ENCODE results near the gene LEF1.

Gene LEF1

GRCh38 chr4:108168671-108169523 is at the start of gene LEF1:
LEF1 (minus strand) TSS chr4:108168932; CDS start chr4:108167767, 1,165 bp downstream.
- peak; percentile 28 to 41 for DNase-seq

DNA sequence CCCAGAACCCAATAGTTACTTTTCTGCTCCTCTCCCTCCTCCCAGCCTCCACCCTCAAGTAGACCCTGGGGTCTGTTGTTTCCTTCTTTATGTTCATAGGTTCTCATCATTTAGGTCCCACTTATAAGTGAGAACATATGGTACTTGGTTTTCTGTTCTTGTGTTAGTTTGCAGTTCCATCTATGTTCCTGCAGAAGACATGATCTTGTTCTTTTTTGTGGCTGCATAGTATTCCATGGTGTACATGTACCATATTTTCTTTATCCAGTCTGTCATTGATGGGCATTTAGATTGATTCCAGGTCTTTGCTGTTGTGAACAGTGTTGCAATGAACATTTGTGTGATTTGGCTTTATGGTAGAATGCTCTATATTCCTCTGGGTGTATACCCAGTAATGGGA is 47.8 kb upstream of the LEF1 start:
- DNase-seq, result no peak

- DNase-seq, result no peak
Observed at GRCh38 chr4:108215055-108215454, 46.3 kb upstream of the LEF1 start.

DNA sequence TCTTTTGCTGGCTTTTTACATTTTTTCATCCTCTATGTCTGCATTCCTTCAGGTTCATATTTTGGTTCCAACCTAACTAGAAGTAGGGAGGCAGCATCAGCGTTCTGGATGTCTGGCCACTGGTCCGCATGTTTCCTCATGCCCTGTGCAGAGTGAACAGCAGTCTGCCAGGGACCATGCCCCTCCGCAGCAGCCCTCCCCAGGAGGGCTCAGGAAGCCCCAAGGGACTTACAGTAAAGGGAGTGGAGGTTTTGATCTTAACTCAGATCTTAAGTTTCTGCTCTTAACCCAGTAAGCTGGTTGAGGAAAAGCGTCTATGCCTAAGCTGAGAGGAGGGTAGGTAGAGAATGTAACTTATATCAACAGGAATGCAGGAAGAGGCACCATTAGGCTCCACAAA is 45.0 kb upstream of the LEF1 start:
- no peak for DNase-seq

DNA sequence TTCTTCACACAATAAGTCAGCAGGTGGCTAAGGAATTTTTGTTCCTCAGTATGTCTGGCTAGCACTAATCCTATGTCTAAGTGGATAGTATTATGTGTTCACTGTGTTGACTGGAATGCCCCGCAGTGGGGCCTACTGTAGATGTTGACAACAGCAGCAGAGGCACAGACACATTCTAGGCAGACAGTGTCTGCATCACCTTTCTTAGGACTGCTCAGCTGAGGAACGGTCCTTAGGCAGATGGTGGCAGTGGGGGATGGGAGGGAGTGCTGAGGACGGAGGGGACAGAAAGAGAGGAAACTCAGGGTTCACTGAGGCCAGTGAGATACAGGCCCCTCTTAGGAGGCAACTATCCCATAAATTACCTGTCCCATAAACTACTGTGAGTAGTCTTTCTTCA is 44.6 kb upstream of the LEF1 start:
- no peak for DNase-seq

DNA sequence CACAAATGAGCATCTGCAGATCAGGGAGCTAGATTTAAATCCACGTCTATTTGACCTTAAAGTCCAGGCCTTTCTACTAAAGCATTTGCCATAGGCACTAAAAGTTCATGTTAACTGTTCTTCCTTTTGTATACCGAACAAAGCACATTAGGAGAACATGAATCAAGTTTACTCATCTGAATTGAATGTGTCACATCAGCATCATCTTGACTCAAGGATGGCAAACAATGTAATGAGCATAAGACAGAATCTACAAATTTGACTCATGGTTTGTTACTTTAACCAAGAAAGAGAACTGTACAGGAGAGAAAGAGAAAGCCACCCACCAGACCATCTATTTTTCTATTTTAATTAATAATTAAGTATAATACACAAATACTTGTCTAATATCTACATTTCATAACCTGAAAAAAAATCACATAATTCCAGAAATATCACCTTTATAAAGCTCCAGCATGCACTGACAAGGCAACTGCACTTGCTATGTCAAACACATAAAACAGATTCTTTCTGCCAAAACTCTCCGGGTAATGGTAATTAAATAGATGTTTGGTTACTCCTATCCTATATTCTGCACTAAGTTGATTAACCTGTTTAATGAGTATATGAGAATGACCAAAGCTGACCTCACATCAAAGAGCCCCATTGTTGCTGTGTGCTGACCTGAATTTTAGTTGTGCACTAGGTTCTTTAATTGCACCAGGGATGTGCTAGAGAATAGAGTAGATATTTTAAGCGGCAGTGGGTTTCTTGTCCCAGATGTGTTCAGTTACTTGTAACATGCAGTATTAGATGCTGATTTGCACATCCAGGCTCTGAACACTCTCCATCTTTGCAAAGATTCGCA is 42.5 kb upstream of the LEF1 start:
- no peak for DNase-seq

- no peak for DNase-seq
Observed at GRCh38 chr4:108209489-108209888, 40.8 kb upstream of the LEF1 start.

GRCh38 chr4:108205859-108206258 is 37.1 kb upstream of the LEF1 start:
- DNase-seq, result no peak

GRCh38 chr4:108204518-108204917 is 35.8 kb upstream of the LEF1 start:
- DNase-seq, result no peak

DNA sequence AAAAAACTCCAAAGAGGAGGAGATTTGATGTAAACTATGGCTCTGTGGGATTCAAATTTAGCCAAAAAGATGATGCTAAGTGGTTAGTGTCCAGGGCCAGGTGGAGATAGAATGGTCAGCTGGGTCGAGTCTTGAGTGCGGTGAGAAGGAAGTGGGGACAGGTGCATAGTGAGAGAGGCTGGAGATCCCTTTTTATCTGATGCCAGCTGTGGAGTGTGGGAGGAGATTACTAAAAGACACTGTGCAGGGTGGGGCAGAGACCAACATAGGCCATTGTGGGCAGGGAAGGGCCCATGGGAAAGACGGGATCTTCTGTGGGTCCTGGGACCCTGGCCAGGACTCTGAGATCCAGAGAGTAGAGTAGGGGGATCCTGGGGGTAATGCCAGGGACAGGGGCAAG is 34.6 kb upstream of the LEF1 start:
- no peak for DNase-seq

DNA sequence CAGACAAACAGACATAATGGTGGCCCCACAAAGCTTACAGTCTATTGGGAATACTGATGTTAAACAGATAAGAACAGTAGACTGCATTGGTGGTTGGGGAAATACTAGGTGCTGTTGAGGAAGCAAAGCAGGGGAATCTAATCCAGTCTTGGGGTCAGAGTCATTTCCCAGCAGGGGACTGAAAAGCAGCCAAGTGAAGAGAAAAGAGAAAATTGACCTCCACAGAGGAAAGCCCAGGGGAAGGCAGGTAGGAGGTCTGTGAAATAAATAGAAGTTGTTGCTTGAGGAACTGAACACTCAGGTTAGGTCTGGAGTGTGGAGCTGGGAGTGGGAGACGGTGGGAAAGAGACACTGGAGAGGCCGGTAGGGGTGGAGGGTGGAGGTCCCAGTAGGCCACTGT is 33.0 kb upstream of the LEF1 start:
- no peak for DNase-seq

DNA sequence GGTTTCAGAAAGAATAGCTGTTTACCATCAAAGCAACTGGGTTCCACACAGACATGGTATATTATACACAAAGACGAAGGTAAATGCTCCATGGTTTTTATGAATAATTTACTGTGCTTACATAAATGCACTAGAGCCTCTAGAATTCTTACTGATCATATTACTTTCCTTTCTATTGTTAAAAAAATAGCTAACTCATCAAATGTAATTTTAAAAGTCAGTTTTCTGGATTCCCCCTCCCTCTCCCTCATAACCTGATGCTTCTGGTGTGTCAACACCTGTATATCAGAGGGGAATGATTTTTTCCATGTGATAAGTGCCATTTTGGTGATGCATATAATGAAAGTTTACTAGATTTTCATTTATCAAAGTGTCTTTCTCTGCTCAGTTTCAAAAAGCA is 31.1 kb upstream of the LEF1 start:
- DNase-seq, result no peak

GRCh38 chr4:108193886-108194672 is 25.3 kb upstream of the LEF1 start:
- no peak for DNase-seq

DNA sequence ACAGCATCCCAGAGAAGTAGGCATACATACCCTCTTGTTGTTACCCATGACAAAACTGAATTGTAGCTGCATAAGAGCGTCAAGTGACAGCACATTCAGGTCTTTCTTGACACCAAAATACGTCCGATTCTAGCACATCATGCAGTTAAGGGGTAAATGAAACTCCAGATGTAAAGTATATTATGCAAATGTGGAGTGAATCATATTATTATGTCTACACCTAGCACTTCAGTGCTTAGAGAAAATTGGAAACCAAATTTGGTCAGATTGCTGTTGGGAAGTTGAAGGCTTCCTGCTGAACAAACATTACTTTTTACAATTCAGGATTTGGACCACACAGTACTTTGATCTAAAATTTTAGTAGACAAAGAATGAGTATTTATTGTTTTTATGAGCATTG is 24.2 kb upstream of the LEF1 start:
- DNase-seq, result no peak

GRCh38 chr4:108192056-108192455 is 23.3 kb upstream of the LEF1 start:
- no peak for DNase-seq

- no peak for DNase-seq
Observed at GRCh38 chr4:108191269-108191914, 22.7 kb upstream of the LEF1 start.

DNA sequence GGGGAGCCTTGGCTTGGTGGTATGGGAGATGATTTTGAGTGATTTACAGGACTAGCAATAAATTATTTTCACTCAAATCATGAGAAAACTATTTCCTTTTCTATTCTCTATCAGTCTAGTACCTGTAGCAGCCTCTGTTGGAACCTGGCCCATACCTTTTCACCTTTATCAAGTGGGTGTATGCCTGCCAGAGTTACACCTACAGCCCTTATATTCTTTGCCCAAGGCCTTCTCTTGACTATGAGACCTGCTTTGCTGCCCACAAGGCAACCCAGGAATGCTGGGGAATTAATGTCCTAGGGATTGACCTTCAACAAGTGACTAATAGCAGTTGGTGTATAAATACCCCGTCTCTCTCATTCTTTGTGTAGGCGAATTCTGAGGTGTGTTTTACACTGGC is 20.0 kb upstream of the LEF1 start:
- DNase-seq, result no peak

DNA sequence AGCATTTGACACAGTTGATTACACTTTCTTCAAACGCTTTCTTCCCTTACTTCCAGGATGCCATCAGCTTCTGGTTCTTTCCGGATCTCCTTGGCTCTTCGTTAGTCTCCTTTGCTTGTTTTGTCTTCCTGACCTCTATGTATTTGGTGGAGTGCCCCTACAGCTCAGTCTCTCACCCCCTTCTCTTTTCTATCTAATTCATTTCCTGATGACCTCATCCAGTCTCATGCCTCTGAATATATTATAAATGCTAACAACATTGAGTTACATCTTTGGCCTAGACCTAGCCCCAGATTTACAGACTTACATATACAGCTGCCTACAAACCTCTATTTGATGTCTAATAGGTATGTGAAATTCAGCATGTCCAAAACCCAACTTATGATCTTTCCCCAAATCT is 16.5 kb upstream of the LEF1 start:
- DNase-seq, result no peak

- no peak for DNase-seq
Observed at GRCh38 chr4:108184453-108185049, 15.8 kb upstream of the LEF1 start.

DNA sequence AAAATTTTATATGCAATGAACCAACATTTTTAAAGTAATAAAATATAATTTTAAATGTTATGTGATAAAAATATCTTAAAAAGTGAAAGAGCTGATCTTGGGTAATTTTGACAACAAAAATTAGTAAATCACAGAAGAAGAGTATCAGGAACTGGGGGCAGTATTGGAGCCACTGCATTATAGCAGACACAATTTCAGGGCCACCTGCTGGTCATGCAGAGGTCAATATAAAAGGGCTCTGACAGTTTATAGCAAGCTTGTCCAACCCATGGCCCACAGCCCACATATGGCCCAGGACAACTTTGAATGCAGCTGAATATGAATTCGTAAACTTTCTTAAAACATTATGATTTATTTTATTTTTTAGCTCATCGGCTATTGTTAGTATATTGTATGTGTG is 13.0 kb upstream of the LEF1 start:
- DNase-seq, result no peak

GRCh38 chr4:108180513-108180912 is 11.8 kb upstream of the LEF1 start:
- no peak for DNase-seq

DNA sequence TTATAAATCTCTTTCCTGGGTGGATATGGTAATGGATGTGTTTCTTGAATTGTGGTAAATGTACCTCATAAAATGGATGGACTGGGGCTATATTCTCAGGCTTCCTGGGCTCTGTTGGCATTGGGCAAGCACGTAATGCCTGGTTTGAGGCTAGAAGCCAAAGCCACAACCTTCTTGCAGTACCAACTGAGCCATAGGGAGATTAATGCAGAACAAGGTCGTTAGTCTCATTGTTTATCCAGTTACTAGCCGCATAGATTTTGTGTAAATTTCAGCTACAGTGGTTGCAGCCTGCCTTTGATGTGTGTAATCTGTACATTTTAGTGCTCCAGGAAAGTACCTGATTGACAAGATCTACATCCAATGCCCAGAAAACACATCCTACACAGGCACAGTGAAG is 7.2 kb upstream of the LEF1 start:
- DNase-seq, result no peak
